Pancreas (tissue), 10 donors: ENCODE data around the gene PUM2. TPM values are rescaled to one million over a fixed set of nuclear protein-coding genes. Genes with fewer than 3 reads are reported as not detected.

ENCODE experiments used
- ATAC-seq, 4 donors: fragments of 200-7000 bp; cut with Tn5 transposase; one replicate each; pipeline versions ENCODE4 v1.8.0 to v1.9.1; 2020; ENCODE audit warnings: mild to moderate bottlenecking in 4 of 4, moderate library complexity in 4 of 4
- DNase-seq, 6 donors: peaks; one replicate each; pipeline ENCODE4 v3.0.0-alpha.2; 2020
- FAIRE-seq: peaks from 2 replicates; lab custom pipeline; 2012; peaks lifted over from hg19 to GRCh38; lab: Jason Lieb, UNC
- H3K27ac ChIP-seq, 4 donors: fragments of 200-600 bp; sonication (generic); 1 replicate in 3 of 4; 2 replicates in 1 of 4; pipeline versions ENCODE4 v1.5.0 to v1.8.0; 2020
- H3K27me3 ChIP-seq, 4 donors: fragments of 200-600 bp; one replicate each; pipeline ENCODE4 v1.8.0; 2021
- H3K36me3 ChIP-seq, 3 donors: fragments of 200-600 bp; sonication (generic) in 1 of 3; one replicate each; pipeline versions ENCODE4 v1.5.0 to v1.8.0; 2020 to 2021
- H3K4me1 ChIP-seq, 3 donors: fragments of 200-600 bp; one replicate each; pipeline ENCODE4 v1.8.0; 2021
- H3K4me3 ChIP-seq, 4 donors: fragments of 200-600 bp; sonication (generic) in 2 of 4; one replicate each; pipeline versions ENCODE4 v1.5.0 to v1.8.0; 2020 to 2021
- H3K9me3 ChIP-seq, 4 donors: fragments of 200-600 bp; one replicate each; pipeline ENCODE4 v1.8.0; 2021
- CTCF ChIP-seq, 4 donors: fragments of 200-600 bp; sonication (generic) in 3 of 4; IDR thresholded peaks; one replicate each; pipeline versions ENCODE4 v1.5.0 to v1.8.0; 2021; ENCODE audit warnings: antibody characterized with exemption in 4 of 4
- WGBS, 2 donors: extraction: QIAGEN DNeasy Blood & Tissue Kit; methylation state at CpG; one replicate each; pipeline ENCODE4 v1.1.7; 2013; 5-methylcytosine and 5-hydroxymethylcytosine counted together
- intact Hi-C, 3 donors: fragments of 100-400 bp; cut with DNase I; formaldehyde crosslinking; loops; one replicate each; pipeline versions ENCODE4 v1.11.1 to v1.14.2; 2022
- polyA plus RNA-seq, 2 donors: library from polyadenylated mRNA; stranded (reverse); fragments of 200-250 nt; gene quantifications; one replicate each; pipeline ENCODE4 v1.2.3, GENCODE V29; 2013
- total RNA-seq, 6 donors: library from RNA; stranded (reverse); fragmentation: NEBNext Ultra II Directional in 4 of 6; extraction: Animal tissue kit (Norgen Biotek cat#: 25700) in 4 of 6; gene quantifications; one replicate each; pipeline versions ENCODE4 v1.2.1 to v1.2.4, GENCODE V29; 2021 to 2023
- donor health status: healthy with polysubstance abuse.
- donor health status: DM: no; HTN: no; CAD: no; lungs with moderate emphysema.
- donor health status: DM: no; HTN: no; CAD: no.
- donor health status: control.
- donor health status: control.
- donor health status: Bipolar disorder and iron deficiency.
- donor health status: DM: yes; HTN: yes; CAD: no.
- donor health status: DM: no; HTN: no; CAD: no.
- donor health status: DM: no; HTN: no; CAD: no.
- donor health status: DM: yes; HTN: yes; CAD: no.

The PUM2 gene
- total and polyA plus RNA-seq, 8 donors, result 17.0 to 70.2 (median 40.8) TPM

GRCh38 chr2:20357638-20358389 lies 7.2 kb upstream of the PUM2 start:
- Histone ChIP-seq H3K9me3 (no peaks in the 10 kb centered on the region), H3K4me1 (no peaks in the 10 kb centered on the region), H3K27me3 (no peaks in the 10 kb centered on the region), H3K27ac (no peak overlapping the region), H3K4me3 (no peak overlapping the region), H3K36me3 (no peaks in the 10 kb centered on the region)
- no peak for FAIRE-seq
- intact Hi-C loops, result no loop called here
- WGBS, 2 donors, result 93 to 96% methylated on average over 13 of the region's 13 CpGs
- no peak for ATAC-seq
- no peak for TF ChIP-seq CTCF (IDR thresholded peaks at IDR 0.05)
- DNase-seq, result no peak

- TF ChIP-seq CTCF (IDR thresholded peaks at IDR 0.05), result no peak
- WGBS, 2 donors, result 71 to 91% methylated on average over 3 of the region's 3 CpGs
- FAIRE-seq (no peak), ATAC-seq (no peak), DNase-seq (no peak)
- Histone ChIP-seq H3K36me3 (no peaks in the 10 kb centered on the region), H3K27ac (no peak overlapping the region), H3K9me3 (no peaks in the 10 kb centered on the region), H3K4me3 (no peak overlapping the region), H3K27me3 (no peaks in the 10 kb centered on the region), H3K4me1 (peaks cover 0 to 8% (median 7%) of the 10 kb centered on the region in 3 donors)
- intact Hi-C loops, result no loop called here
Observed at GRCh38 chr2:20356042-20356441, 5.4 kb upstream of the PUM2 start.

GRCh38 chr2:20355131-20355530 lies 4.5 kb upstream of the PUM2 start:
- no peaks in the 10 kb centered on the region for H3K9me3 ChIP-seq
- TF ChIP-seq CTCF (IDR thresholded peaks at IDR 0.05), result no peak
- ATAC-seq (no peak), DNase-seq (no peak), FAIRE-seq (no peak)
- H3K27me3 ChIP-seq, result no peaks in the 10 kb centered on the region
- H3K27ac ChIP-seq, result no peak overlapping the region
- 67 to 78% methylated on average over 2 of the region's 2 CpGs for WGBS, 2 donors
- H3K36me3 ChIP-seq, result no peaks in the 10 kb centered on the region
- H3K4me3 ChIP-seq, result no peak overlapping the region
- peaks cover 0 to 8% (median 7%) of the 10 kb centered on the region in 3 donors for H3K4me1 ChIP-seq
- intact Hi-C loops, result no loop called here

- DNase-seq, result no peak
- no peak overlapping the region for H3K4me3 ChIP-seq
- peaks cover 0 to 14% (median 12%) of the 10 kb centered on the region in 3 donors for H3K4me1 ChIP-seq
- intact Hi-C loops, result no loop called here
- TF ChIP-seq CTCF (IDR thresholded peaks at IDR 0.05), result no peak
- WGBS, 2 donors, result 77 to 81% methylated on average over 9 of the region's 9 CpGs
- H3K36me3 ChIP-seq, result no peaks in the 10 kb centered on the region
- no peaks in the 10 kb centered on the region for H3K9me3 ChIP-seq
- ATAC-seq, result no peak
- FAIRE-seq, result no peak
- H3K27ac ChIP-seq, result no peak overlapping the region
- no peaks in the 10 kb centered on the region for H3K27me3 ChIP-seq
Observed at GRCh38 chr2:20353241-20353992, 2.8 kb upstream of the PUM2 start.
